KOPT-K1 (cell line): ENCODE measurements around the gene KLHL2.
"Not testable (repeated sequence)": the region's sequence is repeated elsewhere in the genome, so short reads cannot be mapped to it uniquely, and the experiment has no call there.

Source experiments
- H3K27ac ChIP-seq: fragments of 200-600 bp; sonication (generic); 2 replicates; pipeline ENCODE4 v1.5.1; 2016; ENCODE audit warnings: antibody characterized with exemption, mild to moderate bottlenecking, low read depth, low read length; ENCODE audit not compliant: poor library complexity, severe bottlenecking
- H3K36me3 ChIP-seq: fragments of 200-600 bp; sonication (generic); 2 replicates; pipeline ENCODE4 v1.5.1; 2017; ENCODE audit warnings: antibody characterized with exemption, mild to moderate bottlenecking, low read length, moderate library complexity; ENCODE audit not compliant: insufficient read depth
- H3K9me3 ChIP-seq: fragments of 200-600 bp; sonication (generic); 2 replicates; pipeline ENCODE4 v1.5.1; 2017; ENCODE audit warnings: antibody characterized with exemption, low read length, mild to moderate bottlenecking; ENCODE audit not compliant: insufficient read depth, poor library complexity, severe bottlenecking

Gene KLHL2

GRCh38 chr4:165212647-165213046, 5.3 kb downstream of the KLHL2 start:
- H3K36me3 ChIP-seq, H3K27ac ChIP-seq, H3K9me3 ChIP-seq: not testable (repeated sequence)

GRCh38 chr4:165213404-165213803, 6.0 kb downstream of the KLHL2 start:
- H3K9me3 ChIP-seq, H3K36me3 ChIP-seq, H3K27ac ChIP-seq: not testable (repeated sequence)

- H3K27ac ChIP-seq, H3K9me3 ChIP-seq, H3K36me3 ChIP-seq: not testable (repeated sequence)
These were observed 6.8 kb downstream of the KLHL2 start for GRCh38 chr4:165213991-165214709.

- not testable (repeated sequence) for H3K27ac ChIP-seq, H3K9me3 ChIP-seq, H3K36me3 ChIP-seq
These were observed 7.8 kb downstream of the KLHL2 start for GRCh38 chr4:165215034-165215751.

DNA sequence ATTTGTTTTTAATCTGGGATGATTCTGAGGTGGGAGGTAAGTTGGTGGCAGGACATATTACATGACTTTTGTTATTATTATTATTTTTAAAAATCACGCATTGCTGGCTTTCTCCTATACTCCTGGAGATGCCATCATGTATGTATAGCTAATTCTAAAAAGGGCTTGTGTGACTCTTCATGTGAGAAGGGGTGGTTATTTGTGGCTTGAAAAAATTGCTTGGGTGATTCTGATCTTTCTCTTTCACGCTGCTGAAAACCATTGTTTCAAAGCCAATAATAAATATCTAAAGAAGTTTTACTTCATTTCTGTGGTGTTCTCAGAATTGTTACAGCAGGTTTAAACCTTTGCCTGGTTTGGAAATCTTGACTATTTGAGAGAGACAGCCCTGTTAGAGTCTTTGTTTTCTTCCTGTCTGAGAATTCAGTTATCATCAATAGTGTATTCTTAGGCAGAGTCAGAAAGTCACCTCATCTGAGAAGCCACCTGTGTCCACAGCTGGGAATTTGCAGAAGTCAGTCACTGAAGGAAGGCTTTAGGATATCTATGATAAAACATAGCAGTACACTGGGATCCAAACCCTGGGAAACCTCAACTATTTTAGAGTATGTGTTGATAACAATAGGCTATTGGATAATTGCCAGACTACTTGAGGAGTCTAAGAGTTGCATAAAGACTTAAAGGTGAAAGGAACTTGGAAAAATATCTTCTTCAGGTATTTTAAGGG, 8.6 kb downstream of the KLHL2 start:
- H3K27ac ChIP-seq, H3K9me3 ChIP-seq, H3K36me3 ChIP-seq: not testable (repeated sequence)

DNA sequence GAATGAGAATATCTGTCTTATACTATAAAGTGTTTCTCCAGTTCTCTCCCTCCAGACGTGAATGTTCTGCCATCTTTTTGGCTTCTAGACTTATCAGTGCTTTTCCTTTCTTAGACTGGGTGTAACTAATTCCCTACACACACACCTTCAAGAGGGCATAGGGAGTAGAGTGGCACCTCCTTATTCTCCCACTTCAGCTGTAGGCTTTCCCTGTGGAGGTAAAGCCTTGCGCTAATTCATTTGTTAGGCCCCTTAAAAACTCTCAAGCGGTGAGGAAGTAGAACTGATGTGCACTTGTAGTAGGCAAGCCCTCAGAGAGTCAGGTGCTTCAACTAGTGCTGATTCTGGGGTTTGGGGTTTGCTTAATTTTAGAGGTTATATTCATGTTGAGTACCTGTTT, 10.0 kb downstream of the KLHL2 start:
- Histone ChIP-seq H3K36me3 (no peaks in the 10 kb centered on the region), H3K27ac (no peak overlapping the region), H3K9me3 (no peaks in the 10 kb centered on the region)

DNA sequence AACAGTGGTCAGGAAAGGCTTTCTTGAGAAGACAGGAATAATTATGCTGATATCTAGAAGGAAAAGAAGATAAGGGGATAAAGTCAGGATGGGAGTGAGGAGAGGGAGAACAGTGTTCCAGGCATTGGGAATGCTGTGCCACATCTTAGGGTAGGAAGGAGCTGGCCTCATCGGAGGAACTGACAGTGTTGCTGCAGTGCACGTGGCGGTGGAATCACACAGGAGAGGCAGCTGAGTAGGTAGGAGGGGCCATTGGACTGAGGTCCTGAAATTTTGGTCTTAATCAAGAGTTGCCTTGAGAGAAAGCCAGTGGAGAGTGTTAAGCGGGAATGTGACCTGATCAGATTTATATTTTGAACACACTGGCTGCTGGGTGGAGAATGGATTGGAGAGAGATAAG, 13.9 kb downstream of the KLHL2 start:
- not testable (repeated sequence) for H3K27ac ChIP-seq, H3K36me3 ChIP-seq

DNA sequence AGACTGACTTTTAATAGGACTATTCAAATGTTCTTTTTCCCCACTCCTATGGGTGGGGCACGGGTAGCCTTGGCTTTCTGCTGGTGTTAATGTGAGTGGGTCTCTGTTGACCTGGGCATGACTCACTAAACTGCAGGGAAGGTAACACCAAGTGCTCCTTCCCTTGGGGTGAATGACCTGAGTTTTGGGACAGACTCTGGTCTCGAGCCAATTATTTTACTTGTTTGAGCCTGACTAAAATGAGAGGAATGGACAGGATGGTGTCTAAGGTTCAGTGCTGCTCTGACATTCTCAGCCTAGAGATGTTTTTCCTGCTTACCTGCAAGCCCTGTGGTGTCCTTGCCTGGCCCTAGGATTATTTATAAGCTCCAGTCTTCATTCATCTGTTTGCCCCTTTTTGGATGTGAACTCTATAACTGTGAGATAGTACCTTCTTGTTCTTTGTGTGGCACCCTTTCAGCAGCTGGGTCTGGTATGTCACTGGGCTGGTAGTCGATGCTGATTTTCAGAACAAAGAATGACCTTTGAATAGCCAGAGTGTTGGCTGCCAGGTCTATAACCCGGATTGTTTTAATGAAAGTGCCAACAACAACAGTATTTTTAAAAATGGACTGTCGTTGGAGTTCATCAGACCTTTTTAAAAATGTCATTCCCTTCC, 14.8 kb downstream of the KLHL2 start:
- not testable (repeated sequence) for H3K36me3 ChIP-seq, H3K27ac ChIP-seq, H3K9me3 ChIP-seq

More for the DNA sequence above, 13.9 kb downstream of the KLHL2 start:
- H3K9me3 ChIP-seq: not testable (repeated sequence)

DNA sequence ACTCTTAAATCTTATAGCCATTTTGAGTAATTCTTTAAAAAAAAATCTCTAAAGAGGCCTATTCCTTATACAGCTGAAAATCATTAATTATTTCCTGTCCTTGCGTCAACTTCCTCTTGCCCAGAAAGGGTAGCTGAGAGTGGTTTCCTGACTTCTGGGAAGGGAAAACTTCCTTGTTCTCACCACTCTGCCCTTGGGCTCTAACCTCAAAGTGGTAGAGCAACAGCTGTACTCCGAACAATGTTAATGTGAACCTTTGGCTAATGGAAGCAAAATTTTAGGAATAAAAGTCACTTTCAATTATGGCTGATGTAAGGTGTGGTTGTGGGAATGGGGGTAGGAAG, 15.3 kb downstream of the KLHL2 start:
- Histone ChIP-seq H3K27ac (no peak overlapping the region), H3K9me3 (no peaks in the 10 kb centered on the region), H3K36me3 (no peaks in the 10 kb centered on the region)

GRCh38 chr4:165227401-165227800, 20.0 kb downstream of the KLHL2 start:
- not testable (repeated sequence) for H3K36me3 ChIP-seq, H3K9me3 ChIP-seq, H3K27ac ChIP-seq

DNA sequence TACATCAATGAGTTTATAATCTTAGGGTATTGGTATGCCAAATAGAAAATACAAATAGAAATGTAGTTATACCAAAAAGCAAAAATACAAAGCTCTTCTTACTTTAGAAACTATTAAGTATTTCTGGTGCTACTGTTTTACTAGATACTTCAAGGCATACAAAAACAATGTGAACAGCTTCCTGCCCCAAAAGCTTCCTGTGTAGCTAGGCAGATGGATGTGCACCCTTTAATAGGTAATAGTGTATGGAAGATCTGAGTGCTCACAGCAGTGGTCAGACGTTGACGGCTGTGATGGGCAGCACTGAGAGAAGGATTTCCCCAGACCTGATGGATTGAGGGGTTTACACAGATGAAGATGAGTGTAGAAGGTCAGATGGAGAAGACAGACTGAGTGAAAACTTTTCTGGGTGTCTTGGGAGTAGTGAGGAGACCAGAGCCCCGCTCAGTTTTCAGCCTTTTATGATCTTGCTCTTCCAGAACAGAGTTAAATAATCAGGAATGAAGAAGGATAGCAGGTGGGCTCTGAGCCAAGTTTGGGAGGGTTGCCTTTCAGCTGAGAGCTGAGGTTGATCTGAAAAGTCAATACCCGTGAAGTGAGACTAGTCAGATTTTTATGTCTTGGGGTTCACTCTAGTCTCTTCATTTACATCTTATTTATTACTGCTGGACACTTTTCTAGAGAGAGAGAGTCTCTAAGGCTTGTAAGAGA, 22.3 kb downstream of the KLHL2 start:
- not testable (repeated sequence) for H3K36me3 ChIP-seq, H3K27ac ChIP-seq, H3K9me3 ChIP-seq

DNA sequence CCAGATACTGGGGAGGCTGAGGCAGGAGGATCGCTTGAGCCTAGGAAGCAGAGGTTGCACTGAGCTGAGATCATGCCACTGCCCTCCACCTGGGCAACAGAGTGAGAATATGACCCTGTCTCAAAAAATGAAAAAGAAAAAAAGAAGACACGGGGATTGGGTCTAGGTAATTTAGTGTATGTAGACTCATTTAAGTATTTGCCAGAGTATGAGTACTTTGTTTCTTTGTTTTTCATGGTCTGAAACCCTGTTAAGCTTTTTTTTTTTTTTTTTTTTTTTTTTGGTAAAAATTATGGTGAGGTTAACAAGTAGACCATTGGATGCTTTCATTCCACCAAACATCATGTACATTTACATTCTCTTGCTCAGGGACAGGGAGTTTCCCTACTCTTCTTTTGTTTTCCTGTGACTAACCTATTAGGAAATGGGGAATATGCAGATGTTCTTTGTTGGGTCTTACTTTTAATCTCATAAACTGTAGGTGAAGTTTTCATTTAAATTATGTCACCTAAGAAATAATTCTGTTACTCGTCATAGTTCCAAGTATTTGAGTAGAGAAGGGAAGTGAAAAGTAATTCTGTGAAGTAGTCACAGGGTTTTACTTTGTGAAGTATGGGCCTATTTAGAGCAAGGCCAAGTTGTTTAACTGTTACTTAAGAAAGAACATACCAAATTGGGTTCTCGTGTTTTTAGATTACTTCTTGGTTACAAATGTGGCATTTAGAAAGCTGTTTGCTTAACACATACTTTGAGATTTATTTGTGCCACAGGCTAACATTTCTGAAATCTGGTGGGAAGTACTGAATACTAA, 25.5 kb downstream of the KLHL2 start:
- not testable (repeated sequence) for H3K27ac ChIP-seq, H3K36me3 ChIP-seq, H3K9me3 ChIP-seq

- no peak overlapping the region for H3K27ac ChIP-seq
- H3K36me3 ChIP-seq: no peaks in the 10 kb centered on the region
- H3K9me3 ChIP-seq: no peaks in the 10 kb centered on the region
These were observed 27.4 kb downstream of the KLHL2 start for GRCh38 chr4:165234766-165235165.

DNA sequence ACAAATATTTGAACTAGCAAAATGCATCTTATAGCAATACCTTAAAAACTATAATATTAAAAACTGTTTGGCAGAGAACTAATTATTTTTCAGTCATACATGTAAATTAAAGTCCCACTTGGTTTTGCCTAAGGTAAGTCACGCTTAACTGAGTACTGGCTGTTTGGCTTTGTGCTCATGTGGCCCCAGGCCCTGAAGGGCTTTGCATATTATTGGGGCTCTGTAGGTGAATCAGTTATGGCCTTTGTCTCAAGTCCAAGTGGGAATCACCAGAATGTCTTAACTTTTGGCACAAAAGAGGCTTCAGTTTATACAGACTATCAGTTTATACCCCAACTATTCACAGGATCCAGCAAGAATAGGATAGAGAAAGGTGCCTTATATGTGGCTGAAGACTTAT, 29.5 kb downstream of the KLHL2 start:
- not testable (repeated sequence) for H3K9me3 ChIP-seq, H3K27ac ChIP-seq, H3K36me3 ChIP-seq
